Measurements from ENCODE around the gene FCRLA.

DNA sequence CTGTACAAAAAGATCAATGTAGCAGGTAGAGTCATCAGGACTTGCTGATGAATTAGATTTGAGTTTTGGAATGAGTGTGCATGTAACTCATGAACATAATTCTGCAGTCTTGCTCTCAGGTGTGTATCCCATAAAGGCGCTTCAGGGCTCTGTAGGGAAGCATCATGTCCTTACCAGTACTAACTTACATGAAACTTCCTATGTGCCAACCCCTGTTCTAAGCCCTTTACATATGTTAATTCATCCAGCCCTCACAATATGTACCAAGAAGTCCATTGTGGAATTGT is 12.2 kb downstream of the FCRLA start:
- TF ChIP-seq EZH2 (IDR thresholded peaks at IDR 0.05; ENCODE audit: insufficient read depth, poor library complexity, severe bottlenecking) = no peak
- TF ChIP-seq EZH2phosphoT487 (IDR thresholded peaks at IDR 0.05; ENCODE audit: insufficient read depth, low read depth) = no peak

Data from GM23248 (cell line).